GM21576 (cell line): ENCODE data around the gene PREP.

Source experiments
- ATAC-seq: cut with Tn5 transposase; IDR thresholded peaks from one replicate; pipeline ENCODE4 v1.9.1; 2021; ENCODE audit warnings: mild to moderate bottlenecking, moderate library complexity; ENCODE audit not compliant: unreplicated experiment

Gene PREP

DNA sequence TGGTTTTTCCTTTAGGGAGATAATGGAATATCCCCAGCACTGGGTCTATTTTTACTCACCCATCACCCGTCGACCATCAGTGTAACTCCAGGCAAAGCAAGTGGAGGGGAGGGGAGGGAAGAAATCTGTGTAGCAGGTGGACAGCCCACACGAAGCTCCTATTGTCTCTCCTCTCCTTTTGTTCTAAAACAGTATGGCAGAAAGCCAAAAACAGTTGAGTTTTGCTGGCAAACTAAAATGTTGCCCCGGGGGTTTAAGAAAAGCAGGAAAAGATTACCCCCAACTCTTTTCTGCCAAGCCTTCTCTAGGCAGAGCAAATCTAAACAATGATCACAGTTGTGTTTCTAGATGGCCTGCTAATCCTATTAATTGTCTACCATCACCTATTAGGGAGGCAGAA is 89.7 kb downstream of the PREP start:
- ATAC-seq, result no peak

DNA sequence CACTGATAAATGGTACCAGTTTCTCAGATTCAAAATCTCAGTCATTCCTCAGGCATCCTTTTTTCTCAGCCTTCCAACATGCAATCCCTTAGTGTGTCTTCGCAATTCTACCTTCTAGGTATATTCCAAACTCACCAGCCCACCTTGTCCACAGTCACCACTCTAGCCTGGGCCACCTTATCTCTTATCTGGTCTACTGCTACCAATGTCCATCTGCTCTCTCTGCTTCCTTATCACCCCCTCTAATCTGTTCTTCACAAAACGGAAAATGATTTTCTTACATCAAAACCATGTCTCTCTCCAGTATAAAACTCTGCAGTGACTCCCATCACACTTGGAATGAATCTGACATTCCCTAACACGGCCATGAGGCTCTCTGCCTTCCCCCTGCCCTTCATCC is 91.9 kb downstream of the PREP start:
- ATAC-seq, result no peak

DNA sequence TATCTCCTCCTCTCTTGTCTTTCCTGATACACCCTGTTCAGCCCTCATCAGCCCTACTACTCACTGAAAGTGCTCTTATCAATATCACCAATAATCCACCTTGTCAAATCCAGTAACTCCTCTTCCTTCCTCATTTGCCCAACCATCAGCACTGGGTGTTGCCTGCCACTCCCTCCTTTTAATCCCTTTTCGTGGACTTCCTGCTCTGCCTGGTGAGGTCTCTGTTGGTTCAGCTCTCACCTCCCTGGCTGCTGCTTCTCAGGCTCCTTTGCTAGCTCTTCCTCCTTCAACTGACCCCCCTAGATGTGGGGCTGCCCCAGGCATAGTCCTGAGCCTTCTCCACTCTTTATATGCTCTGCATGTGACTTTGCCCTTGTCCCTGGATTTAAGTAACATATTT is 92.5 kb downstream of the PREP start:
- no peak for ATAC-seq

DNA sequence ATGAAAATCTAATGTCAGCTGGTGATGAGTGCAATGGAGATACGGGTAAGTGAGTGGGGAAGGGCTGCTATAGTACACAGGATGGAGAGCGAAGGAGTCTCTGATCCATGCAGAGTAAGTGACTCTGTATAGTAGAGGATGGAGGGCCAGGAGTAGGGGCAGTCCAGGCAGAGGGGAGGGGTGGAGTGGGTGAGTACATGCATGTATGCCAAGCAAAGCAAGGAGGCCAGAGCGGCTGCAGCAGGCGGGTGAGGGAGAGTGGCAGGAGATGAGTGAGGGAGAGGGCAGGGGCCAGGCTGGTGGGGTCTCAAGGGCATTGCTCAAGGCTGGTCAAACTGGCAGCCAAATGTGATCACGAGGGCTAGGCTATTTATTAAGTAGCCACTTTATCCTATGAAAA is 94.0 kb downstream of the PREP start:
- no peak for ATAC-seq

DNA sequence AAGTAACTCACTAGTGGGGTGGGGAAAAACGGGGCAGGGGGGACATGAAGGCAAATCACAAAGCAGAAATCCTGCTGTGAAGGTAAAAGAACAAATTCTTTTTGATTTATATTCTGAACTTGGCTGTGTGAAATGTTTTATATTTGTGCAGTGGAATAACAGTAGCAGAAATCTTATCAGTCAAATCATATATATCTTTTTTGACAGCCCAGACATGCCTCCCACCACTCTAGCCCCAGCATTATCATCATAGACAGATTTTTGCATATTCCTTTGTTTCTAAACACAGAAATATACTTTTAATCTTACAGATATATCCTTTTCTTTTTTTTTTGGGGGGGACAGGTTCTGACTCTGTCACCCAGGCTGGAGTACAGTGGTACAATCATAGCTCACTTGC is 97.4 kb downstream of the PREP start:
- no peak for ATAC-seq

DNA sequence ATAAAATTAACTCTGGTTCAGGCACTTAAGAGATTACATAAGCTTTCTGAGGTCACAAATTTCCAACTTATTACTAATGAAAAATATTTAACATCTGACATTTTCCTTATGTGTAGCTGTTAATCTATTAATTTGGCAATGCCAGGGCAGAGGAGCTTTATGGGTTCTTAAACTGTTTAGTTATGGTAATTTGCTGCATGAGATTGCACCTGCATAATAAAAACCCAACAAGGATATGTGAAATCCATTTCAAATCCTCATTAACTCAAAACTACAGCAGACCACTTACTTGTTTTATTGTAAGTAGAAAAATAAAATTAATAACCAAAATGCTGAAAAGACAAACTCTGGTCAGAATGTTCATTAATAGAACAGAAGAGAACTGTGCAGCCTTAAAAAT is 98.1 kb downstream of the PREP start:
- ATAC-seq, result no peak

DNA sequence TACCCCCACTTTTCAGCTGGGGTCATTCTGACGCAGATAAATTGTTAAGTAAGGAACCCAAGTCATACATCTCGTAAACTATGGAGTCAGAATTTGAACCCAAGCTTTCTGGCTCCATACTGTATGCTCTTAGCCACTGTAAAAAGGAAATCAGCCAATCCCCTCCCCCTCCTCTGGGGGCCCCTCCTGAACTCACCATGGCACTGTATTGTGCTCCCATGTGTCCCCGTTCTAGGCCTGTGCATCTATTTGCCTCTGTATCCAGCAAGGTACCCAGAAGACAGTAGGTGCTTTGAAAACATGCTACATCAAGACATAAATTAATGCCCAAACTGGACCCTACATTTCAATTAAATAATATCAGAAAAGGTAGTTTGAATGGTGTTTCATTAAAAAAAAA is 98.5 kb downstream of the PREP start:
- ATAC-seq, result no peak

DNA sequence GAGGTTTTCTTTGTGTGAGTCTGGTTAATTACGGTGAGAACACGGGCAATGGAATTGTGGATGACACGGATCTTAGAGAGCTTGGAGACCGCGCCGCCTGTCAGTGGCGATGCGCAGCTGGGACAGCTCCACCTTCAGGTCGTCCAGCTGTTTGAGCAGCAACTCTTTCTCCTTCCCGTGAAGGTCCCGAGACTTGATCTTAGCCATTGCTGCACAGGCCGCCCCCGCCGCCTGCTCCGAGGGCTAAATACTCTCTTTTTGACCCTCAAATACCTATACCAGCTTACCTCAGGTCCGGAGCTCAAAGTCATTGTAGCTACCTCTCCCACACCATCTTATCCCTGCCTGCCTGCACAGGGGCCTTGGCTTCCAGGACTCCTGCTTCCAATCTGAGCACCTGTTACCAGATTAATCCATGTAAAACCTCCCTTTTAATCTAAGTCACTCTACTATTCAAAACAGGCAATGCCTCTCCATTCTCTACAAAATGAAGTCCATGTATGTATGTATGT is 100.2 kb downstream of the PREP start:
- no peak for ATAC-seq

DNA sequence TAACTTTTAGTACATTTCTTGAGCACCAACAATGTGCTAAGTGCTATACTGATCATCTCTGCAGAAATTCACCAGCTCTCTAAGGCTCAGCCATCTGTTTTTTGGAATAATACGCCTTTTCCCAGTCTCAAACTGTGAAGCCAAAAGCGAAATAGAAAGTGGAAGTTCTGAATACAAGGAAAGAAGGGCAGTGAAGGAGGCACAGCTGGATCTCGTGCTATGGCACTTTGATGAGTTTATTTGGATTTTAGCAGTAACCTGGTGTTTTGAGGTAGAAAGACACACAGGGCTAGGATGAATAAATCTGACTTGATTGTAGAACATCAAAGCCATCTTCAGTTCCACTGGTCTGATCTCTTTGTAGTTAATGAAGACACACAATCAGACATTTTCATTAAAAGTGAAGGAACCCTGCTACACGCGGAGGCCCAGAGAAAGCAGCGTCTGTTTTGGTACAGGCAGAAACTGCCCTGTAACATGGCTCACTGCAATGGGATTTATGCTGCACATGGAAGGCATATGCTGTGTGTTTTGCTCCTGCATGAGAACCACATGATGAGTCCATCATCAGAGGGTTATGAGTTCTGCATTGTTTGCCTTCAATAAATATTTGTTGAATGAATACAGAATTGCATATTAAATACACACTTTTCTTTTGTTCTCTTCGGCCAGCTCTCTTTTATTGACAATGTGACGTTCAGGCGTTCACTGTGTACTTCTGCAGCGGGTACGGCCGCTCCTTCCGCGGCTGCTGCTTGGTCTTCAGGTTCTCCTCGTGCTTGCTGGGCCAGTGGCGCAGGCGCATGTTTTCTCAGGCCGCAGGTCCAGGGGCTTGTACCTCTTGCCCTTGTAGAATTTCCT is 100.9 kb downstream of the PREP start:
- ATAC-seq, result no peak

DNA sequence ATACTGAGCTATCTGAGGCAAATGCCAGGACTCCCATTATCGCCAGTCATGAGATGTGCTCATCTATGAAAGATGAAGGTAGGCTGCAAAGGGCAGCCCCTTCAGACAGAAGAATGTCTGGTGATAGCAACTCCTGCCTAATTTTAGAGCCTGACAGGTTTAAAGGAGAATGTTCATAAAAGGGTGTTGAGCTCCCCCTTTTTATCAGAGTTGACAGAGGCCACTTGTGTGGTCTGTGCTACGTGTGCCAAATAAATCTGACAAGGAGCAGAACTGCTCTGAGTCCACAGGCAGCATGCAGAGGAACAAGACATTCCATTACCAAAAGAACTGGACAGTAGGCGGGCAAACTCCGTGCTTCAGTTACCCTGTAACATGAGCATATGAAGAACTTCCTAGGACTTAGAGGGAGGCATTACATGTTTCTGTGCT is 101.8 kb downstream of the PREP start:
- ATAC-seq, result no peak

DNA sequence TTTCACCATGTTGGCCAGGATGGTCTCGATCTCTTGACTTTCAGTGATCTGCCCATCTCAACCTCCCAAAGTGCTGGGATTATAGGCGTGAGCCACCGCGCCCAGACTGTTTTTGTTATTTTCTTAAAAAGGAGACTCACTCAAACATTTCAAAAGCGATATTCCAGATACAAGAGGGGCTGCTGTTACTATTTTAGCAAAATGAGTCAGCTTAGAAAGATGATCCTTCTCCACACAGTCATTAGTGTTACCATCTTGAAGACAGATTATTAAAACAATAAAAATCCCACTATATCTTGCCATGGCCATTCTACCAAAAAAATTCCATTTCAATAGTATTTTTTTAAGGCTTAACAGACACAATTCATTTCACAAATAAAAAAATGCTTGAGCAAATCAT is 102.8 kb downstream of the PREP start:
- no peak for ATAC-seq

DNA sequence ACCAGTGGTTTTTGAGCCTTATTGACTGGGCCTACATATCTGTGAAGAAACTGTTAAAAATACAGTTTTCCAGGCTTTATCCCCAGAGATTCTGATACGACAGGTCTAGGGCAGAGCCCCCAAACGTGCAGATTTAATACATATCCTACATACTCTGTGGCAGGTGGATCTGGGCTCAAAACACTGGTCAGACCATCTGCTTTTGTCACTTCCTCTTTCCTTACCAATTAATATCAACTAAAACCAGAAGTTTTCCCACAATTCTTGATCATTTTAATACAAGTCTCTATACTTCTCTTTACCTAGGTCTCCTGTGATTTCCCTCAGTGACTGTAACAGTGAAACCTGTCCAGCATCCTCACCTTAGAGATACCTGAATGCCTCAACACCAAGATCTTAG is 108.8 kb downstream of the PREP start:
- no peak for ATAC-seq

DNA sequence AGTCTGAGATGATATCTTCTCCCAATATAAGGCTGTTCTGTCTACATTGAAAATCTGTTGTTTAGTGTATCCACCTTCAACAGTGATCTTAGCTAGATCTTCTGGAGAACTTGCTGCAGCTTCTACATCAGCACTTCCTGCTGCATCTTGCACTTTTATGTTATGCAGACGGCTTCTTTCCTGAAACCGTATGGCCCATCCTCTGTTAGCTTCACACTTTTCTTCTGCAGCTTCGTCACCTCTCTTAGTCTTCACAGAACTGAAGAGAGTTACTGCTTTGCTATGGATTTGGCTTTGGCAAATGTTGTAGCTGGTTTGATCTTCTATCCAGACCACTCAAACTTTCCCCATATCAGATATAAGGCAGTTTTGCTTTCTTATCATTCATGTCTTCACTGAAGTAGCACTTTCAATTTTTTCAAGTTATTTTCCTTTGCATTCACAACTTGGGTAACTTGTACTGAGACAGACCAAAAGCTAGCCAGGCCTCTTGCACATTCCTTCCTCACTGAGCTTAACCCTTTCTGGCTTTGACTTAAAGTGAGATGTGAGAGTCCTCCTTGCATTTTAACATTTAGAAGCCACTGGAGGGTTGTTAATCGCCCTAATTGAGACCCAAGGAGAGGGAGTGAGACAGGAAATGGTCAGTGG is 110.1 kb downstream of the PREP start:
- no peak for ATAC-seq

DNA sequence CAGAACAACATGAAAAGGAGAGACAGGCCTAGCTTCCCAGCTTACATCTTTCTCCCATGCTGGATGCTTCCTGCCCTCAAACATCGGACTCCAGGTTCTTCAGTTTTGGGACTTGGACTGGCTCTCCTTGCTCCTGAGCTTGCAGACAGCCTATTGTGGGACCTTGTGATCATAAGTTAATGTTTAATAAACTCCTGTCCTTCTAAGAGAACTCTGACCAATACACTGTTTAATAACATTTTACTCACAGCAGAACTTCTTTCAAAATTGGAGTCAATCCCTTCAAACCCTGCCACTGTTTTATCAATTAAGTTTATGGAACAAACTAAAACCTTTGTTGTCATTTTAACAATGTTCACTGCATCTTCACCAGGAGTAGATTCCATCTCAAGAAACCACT is 111.4 kb downstream of the PREP start:
- no peak for ATAC-seq

DNA sequence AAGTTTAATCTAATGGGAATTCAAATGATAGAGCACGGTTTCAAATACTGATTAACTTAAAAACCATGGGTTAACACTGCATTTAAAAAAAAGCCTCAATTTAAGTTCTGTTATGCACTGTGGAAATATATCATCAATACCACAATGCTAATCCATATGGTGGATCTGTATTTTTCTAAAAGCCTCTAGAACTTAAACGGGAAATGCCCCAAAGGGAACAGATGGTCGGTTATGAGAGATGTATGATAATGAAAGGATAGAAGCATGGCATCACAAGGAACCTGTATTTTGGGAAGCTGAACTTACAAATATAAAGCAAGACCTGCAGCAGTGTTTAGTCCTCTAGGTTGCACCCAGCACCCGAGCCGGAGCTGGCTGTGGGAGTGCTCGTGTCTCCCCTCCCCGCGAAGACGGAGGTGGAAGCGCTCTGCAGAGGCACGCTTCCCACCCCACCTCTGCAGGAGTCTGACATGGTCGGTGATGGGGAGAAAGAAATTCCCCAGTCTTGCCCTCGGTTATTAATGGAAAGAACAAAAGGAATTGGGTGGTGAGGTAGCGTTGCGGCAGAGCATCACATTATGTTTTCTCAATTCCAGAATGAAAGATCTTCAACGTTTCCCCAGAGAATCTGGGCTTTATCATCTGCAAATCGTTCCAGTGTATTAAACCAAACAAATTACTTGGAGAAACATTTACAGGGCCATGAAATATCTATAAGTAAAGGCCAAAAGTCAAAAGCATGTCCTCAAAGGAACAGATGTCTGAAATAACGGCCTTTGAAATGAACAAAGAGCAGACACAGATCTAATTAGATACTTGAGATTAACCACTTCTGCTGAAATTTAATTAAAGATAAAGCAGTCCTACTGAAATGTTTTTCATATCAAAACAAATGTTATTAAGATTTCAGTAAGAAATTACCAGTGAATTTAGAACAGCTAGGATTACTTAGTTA is 120.0 kb downstream of the PREP start:
- no peak for ATAC-seq

DNA sequence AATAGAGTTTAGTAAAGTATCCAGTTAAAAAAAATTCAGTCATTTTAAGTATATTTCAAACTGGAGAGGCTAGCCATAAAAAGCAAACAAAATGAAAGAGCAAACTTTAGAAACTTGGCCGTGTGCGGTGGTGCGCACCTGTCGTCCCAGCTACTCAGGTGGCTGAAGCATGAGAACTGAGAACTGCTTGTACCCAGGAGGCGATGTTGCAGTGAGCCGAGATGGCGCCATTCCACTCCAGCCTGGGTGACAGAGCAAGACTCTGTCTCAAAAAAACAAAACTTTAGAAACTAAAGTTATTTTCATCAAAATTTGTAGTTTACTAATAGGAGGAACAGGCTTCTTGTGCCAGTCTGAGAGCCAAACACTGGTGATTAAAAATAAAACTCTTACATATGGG is 122.8 kb downstream of the PREP start:
- no peak for ATAC-seq

DNA sequence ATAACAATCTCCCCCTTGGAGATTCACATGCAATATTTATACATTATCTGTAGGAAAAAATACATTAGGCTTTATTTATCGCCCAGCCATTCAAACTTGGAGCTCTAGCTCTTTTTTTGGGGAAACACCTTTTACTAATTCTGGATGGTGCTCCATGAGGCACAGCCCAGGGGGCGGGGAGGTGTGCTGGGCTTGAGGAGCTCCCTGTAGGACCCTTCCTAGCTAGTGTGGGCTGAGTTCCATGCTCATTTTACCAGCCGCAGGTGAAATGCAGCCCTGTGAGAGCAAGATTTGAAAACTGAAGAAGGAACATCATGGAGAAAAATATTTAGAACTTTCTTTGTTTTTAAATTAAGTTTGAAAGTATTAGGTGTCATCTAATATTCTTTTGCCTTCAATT is 123.4 kb downstream of the PREP start:
- ATAC-seq, result no peak

DNA sequence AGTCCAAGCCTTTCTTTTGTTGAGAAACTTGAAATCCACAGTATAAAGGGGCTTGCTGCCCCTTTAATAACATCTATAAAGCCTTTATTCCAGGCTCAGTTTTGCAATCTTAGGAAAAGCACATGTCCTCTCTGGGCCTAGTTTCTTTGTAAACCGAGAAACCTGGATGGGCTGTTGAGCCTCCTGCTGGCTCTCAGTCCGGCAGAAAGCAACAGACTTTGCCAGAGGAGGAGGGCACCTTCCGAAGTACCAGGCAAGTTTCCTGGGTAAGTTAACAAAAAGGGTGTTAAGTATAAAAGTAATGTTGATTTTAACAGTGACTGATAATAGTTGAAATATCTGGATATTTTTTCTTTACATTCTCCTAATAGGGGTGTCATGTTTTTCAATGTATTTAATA is 124.1 kb downstream of the PREP start:
- no peak for ATAC-seq

DNA sequence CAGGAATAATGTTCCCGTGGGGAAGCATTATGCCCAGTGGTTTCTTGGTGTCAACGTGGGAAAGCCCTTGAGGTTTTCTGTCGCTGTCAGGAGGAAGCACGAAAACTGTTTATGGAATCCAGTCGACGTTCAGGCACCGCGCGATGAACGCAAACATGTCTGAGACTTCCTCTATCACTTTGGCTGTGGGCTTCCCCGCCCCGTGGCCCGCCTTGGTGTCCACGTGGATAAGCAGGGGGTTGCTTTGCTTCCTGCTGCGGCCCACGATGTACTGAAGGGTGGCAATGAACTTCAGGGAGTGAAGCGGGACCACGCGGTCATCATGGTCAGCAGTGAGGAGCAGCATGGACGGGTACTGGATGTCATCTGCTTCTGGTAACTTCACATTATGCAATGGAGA is 124.8 kb downstream of the PREP start:
- no peak for ATAC-seq

DNA sequence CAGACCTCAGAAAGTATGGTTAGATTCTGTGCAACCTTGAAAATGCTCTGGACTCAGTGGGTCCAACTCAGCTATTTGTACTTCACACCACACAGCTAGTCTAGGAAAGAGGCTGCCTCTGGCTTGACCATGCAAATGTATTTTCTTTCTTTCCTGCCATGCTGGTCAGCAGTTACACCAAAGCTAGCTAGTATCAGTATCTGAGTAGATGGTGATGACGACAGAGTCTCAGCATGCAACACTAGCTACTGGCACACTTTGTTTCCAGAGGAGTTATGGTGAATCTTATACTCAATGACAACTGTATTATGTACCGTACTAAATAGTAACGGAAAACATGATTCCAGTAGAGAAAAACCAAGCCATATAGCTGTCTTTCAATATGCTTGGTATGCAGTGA is 126.5 kb downstream of the PREP start:
- ATAC-seq, result no peak

DNA sequence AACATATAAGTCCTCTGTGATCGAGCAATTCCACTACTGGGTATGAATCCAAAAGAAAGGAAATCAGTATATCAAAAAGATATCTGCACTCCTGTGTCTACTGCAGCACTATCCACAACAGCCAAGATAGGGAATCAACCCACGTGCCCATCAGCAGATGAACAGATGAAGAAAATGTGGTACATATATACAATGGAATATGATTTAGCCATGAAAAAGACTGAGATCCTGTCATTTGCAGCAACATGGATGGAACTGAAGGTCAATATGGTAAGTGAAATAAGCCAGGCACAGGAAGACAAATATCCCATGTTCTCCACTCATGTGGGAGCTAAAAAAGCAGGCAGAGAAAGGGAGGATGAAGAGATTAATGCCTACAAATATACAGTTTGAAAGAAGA is 127.3 kb downstream of the PREP start:
- no peak for ATAC-seq
